GM12891 (cell line): Measurements from ENCODE around the gene COX6B2.

Experiments used
- DNase-seq: peaks from one replicate; pipeline ENCODE4 v3.0.0; 2011; ENCODE audit warnings: low spot score; ENCODE audit not compliant: insufficient read length
- FAIRE-seq: peaks from 2 replicates; lab custom pipeline; 2011; peaks lifted over from hg19 to GRCh38; lab: Jason Lieb, UNC
- PAX5 ChIP-seq: IDR thresholded peaks from 2 replicates; pipeline ENCODE4 v1.6.1; 2011; ENCODE audit warnings: low read length, moderate library complexity, mild to moderate bottlenecking; ENCODE audit not compliant: insufficient read depth, severe bottlenecking
- POLR2A ChIP-seq: IDR thresholded peaks from 2 replicates; pipeline ENCODE4 v1.6.1; 2011; ENCODE audit warnings: low read depth, low read length, control low read depth
- POLR2AphosphoS5 ChIP-seq: IDR thresholded peaks from 2 replicates; pipeline ENCODE4 v1.6.1; 2011; ENCODE audit warnings: low read depth, low read length, control low read depth
- POU2F2 ChIP-seq: IDR thresholded peaks from 2 replicates; pipeline ENCODE4 v1.6.1; 2011; ENCODE audit warnings: low read depth, mild to moderate bottlenecking, control low read depth, low read length, moderate library complexity
- SPI1 ChIP-seq: IDR thresholded peaks from 2 replicates; pipeline ENCODE4 v1.6.1; 2011; ENCODE audit warnings: low read depth, low read length, control low read depth
- TAF1 ChIP-seq: IDR thresholded peaks from 2 replicates; pipeline ENCODE4 v1.6.1; 2011; ENCODE audit warnings: low read depth, low read length, control low read depth

Gene COX6B2

GRCh38 chr19:55352549-55353145 is 1.9 kb downstream of the COX6B2 start:
- DNase-seq (no peak), FAIRE-seq (no peak)
- no peak for TF ChIP-seq POLR2A
- no peak for TF ChIP-seq SPI1
- TF ChIP-seq TAF1: no peak
- TF ChIP-seq POLR2AphosphoS5: no peak
- no peak for TF ChIP-seq POU2F2
- no peak for TF ChIP-seq PAX5

DNA sequence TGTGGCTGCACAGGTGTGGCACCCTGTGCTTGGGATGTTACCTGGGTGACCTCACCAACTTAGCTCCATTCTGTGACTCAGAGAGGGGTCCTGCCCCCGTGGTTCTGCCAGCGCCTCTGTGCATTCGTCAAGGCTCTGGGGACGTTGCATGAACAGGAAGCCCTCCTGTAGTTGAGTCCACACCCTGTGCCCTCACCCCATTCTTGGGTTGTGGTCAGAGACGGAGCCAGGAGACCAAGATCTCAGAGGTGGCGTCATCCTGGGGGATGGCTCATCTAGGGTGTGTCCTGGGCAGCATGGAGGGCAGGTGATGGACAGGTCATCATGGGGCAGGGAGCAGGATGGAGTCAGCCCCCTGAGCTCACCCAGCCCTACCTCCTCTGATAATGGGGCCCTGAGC is 2.5 kb downstream of the COX6B2 start:
- no peak for TF ChIP-seq TAF1
- TF ChIP-seq POLR2AphosphoS5: no peak
- TF ChIP-seq POU2F2: no peak
- no peak for TF ChIP-seq POLR2A
- no peak for TF ChIP-seq SPI1
- TF ChIP-seq PAX5: no peak
- no peak for FAIRE-seq
- DNase-seq: no peak

DNA sequence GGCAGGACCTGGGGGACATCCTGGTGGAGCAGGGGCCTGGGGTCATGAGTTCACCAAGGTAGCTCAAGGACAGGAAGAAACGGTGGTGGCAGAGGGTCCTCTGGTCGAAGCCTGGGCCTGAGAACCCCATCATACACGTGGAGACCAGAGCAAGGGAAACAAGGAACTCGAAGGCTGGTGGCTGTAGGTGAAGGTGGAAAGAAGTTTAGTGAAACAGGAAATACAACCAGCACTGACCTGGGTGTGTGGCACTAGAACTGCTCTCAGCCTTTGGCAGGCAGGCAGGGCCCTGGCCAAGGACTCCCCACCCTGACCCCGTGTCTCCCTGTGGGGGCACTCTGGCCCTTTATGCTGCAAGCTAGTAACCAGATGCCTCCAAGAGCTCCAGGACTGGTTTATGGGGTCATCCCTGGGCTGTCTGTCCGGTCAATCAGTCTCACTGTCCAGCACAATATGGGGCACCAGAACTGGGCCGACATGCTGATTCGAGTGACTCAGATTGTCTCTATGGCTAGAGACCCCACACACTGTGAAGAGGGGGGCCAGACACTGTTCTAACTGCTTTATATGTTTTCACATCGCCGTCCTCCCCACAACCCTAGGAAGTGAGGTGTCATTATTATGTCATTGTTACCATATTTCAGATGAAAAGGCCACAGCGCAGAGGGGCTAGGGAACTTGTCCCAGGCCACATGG is 3.8 kb downstream of the COX6B2 start:
- TF ChIP-seq POLR2AphosphoS5: no peak
- TF ChIP-seq SPI1: no peak
- no peak for TF ChIP-seq PAX5
- DNase-seq (no peak), FAIRE-seq (no peak)

- FAIRE-seq: no peak
- TF ChIP-seq SPI1: no peak
- no peak for TF ChIP-seq TAF1
- TF ChIP-seq POLR2AphosphoS5: no peak
- no peak for TF ChIP-seq PAX5
- no peak for TF ChIP-seq POU2F2
- TF ChIP-seq POLR2A: no peak
- DNase-seq: no peak
These were observed 6.0 kb downstream of the COX6B2 start for GRCh38 chr19:55348317-55349034.

DNA sequence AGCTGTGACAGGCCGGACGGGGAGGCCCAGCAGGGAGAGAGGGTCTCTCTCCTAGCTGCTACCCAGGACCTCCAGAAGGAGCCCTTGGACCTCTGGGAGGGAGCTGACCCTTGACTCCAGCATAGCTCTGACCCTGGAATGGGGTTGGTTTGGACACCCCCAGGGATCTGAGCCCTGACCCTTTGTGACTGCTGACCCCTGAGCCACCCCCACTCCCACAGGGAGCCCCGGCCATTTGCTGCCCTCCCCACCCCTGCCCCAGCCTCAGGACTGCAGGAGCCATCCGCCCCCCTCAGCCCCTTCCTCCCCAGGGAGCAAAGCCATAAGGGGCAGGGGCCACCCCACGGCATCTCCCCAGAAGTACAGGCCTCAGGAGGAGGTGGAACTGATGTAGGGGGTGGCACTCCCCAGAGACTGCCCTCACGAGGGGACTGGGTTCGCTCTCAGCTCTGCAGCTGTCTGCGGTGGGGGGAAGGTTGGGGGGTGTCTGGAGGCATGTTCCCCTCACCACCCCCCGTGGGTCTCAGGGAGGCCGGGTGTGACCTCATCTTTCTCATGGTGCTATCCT is 7.0 kb downstream of the COX6B2 start:
- no peak for FAIRE-seq
- DNase-seq: no peak
- TF ChIP-seq PAX5: no peak
- TF ChIP-seq POU2F2: no peak
- TF ChIP-seq TAF1: no peak
- no peak for TF ChIP-seq SPI1
- TF ChIP-seq POLR2A: no peak
- TF ChIP-seq POLR2AphosphoS5: no peak

GRCh38 chr19:55346725-55347441 is 7.6 kb downstream of the COX6B2 start:
- FAIRE-seq (no peak), DNase-seq (no peak)

DNA sequence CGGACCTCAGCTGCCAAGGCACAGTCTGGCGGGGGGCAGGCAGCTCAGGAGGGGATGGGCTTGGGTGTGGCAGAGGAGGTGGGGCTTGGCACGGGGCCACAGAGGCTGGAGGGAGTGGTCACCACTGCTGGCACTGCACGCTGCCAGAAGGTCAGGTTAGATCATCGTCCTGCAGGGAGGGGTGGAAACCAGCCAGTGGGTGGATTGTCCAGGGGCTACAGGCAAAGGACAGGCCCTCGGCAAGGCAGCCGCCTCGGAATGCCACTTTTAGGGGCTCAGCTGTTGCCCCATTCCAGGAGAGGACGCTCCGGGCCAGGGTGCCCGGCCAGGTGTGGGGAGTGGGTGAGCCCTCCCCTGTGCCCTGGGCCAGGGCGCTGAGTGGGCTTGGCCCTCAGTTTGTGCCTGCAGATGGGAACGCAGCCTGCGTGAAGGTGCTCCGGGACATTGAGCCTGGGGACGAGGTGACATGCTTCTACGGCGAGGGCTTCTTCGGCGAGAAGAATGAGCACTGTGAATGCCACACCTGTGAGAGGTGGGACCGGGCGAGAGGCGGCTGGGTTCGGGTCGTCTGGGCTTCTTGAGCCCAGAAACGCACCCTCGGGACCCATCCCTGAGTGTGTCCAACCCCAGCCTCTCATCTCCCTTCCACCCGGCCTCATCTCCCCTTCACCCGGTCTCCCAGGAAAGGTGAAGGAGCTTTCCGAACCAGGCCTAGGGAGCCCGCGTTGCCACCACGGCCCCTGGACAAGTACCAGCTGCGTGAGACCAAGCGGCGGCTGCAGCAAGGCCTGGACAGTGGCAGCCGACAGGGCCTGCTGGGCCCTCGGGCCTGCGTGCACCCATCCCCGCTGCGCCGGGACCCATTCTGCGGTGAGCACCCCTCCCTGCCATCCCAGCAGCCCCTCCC is 8.4 kb downstream of the COX6B2 start:
- TF ChIP-seq SPI1: no peak
- no peak for TF ChIP-seq POLR2AphosphoS5
- TF ChIP-seq POLR2A: no peak
- no peak for TF ChIP-seq POU2F2
- no peak for TF ChIP-seq TAF1
- TF ChIP-seq PAX5: no peak
- FAIRE-seq (no peak), DNase-seq (no peak)

More at GRCh38 chr19:55346725-55347441, 7.6 kb downstream of the COX6B2 start:
- TF ChIP-seq POLR2AphosphoS5 (no peak), SPI1 (no peak), POU2F2 (no peak), PAX5 (no peak), POLR2A (no peak), TAF1 (no peak)

GRCh38 chr19:55345101-55345817 is 9.3 kb downstream of the COX6B2 start:
- TF ChIP-seq TAF1 (no peak), POU2F2 (no peak), PAX5 (no peak), POLR2A (no peak), SPI1 (no peak), POLR2AphosphoS5 (no peak)

More at GRCh38 chr19:55345101-55345817, 9.3 kb downstream of the COX6B2 start:
- FAIRE-seq: no peak
- DNase-seq: no peak
